Heart left ventricle (tissue), 13 donors: ENCODE measurements around the gene ARFGAP1.

Source experiments
- CTCF ChIP-seq, 12 donors: fragments of 200-600 bp; sonication (generic) in 4 of 12; IDR thresholded peaks; one replicate each; pipeline versions ENCODE4 v1.5.0 to v1.8.0; 2018 to 2022; ENCODE audit warnings: antibody characterized with exemption in 12 of 12, mild to moderate bottlenecking in 5 of 12
- POLR2A ChIP-seq, 2 donors: fragments of 450-650 bp; IDR thresholded peaks; one replicate each; pipeline ENCODE4 v1.6.1; 2017; ENCODE audit warnings: antibody characterized with exemption in 2 of 2, mild to moderate bottlenecking in 2 of 2, moderate library complexity in 2 of 2
- donor health status: ischemic (EF 13 %, LVEDD 7.1; RV severe dilation, severe dysfunction).
- donor health status: DM: no; HTN: yes; CAD: no.
- donor health status: DM: no; HTN: no; CAD: no.
- donor health status: ischemic (EF 25% LVEDD 6.9; RV normal size, moderate dysfunction).
- donor health status: ischemic (EF 25% LVEDD 5.7; RV mildly dilated, moderate dysfunction).
- donor health status: ischemic (EF 35%, LVEDD 5.7; RV mildly dilated, moderate dysfunction).
- donor health status: nonischemic (EF 11% LVEDD 7.7; RV severe dilation, severe dysfunction).
- donor health status: DM: yes; HTN: yes; CAD: no.
- donor health status: PGD.
- donor health status: ischemic (EF 29% LVEDD 5.4; RV normal size, mild dysfunction).
- donor health status: nonischemic (EF 23%, LVEDD 6.1; RV moderate dilation, normal function).

- TF ChIP-seq POLR2A (IDR thresholded peaks at IDR 0.05) (no peak), CTCF (IDR thresholded peaks at IDR 0.05) (no peak)
These were observed 32.6 kb upstream of the ARFGAP1 start for GRCh38 chr20:63240004-63240403.
